IMR-90 (cell line): ENCODE measurements around the gene CREB3L1.

Source experiments
- BHLHE40 ChIP-seq: fragments of 150-350 bp; IDR thresholded peaks from 2 replicates; pipeline ENCODE4 v1.6.1; 2016; ENCODE audit warnings: mild to moderate bottlenecking, low read depth, low read length
- CEBPB ChIP-seq: IDR thresholded peaks from 2 replicates; pipeline ENCODE4 v1.6.1; 2012; ENCODE audit warnings: low read depth, low read length, improper control_type of control experiment
- CHD1 ChIP-seq: IDR thresholded peaks from 2 replicates; pipeline ENCODE4 v1.6.1; 2012; ENCODE audit warnings: low read depth, low read length, improper control_type of control experiment
- CTCF ChIP-seq: conservative IDR thresholded peaks from 2 replicates; pipeline ENCODE4 v1.5.1; 2012; ENCODE audit warnings: mild to moderate bottlenecking, low read depth, low read length, improper control_type of control experiment
- FOS ChIP-seq: fragments of 150-350 bp; IDR thresholded peaks from 2 replicates; pipeline ENCODE4 v1.6.1; 2016; ENCODE audit warnings: low read depth, low read length
- MAFK ChIP-seq: IDR thresholded peaks from 2 replicates; pipeline ENCODE4 v1.6.1; 2012; ENCODE audit warnings: low read depth, low read length, improper control_type of control experiment
- MAZ ChIP-seq: IDR thresholded peaks from 2 replicates; pipeline ENCODE4 v1.6.1; 2012; ENCODE audit warnings: low read depth, mild to moderate bottlenecking, low read length, improper control_type of control experiment, moderate library complexity, borderline replicate concordance
- MXI1 ChIP-seq: IDR thresholded peaks from 2 replicates; pipeline ENCODE4 v1.6.1; 2012; ENCODE audit warnings: low read depth, mild to moderate bottlenecking, low read length, moderate library complexity, borderline replicate concordance
- POLR2A ChIP-seq: IDR thresholded peaks from 2 replicates; pipeline ENCODE4 v1.6.1; 2012; ENCODE audit warnings: mild to moderate bottlenecking, low read depth, low read length
- RAD21 ChIP-seq: IDR thresholded peaks from 2 replicates; pipeline ENCODE4 v1.6.1; 2012; ENCODE audit warnings: low read length, improper control_type of control experiment
- RCOR1 ChIP-seq: IDR thresholded peaks from 2 replicates; pipeline ENCODE4 v1.6.1; 2012; ENCODE audit warnings: mild to moderate bottlenecking, low read length, improper control_type of control experiment; ENCODE audit not compliant: insufficient replicate concordance
- RFX5 ChIP-seq: IDR thresholded peaks from 2 replicates; pipeline ENCODE4 v1.8.0; 2012; ENCODE audit warnings: low read depth, mild to moderate bottlenecking, low read length, moderate library complexity
- TF ChIP-seq, protein P1 (sequence below): fragments of 150-350 bp; IDR thresholded peaks from 2 replicates; pipeline ENCODE4 v1.6.1; 2017; ENCODE audit warnings: mild to moderate bottlenecking, antibody characterized with exemption, low read length, low read depth
- TF ChIP-seq, protein P2 (sequence below): fragments of 150-350 bp; IDR thresholded peaks from 2 replicates; pipeline ENCODE4 v1.6.1; 2016; ENCODE audit warnings: low read depth, mild to moderate bottlenecking, low read length, moderate library complexity, borderline replicate concordance

DNA sequence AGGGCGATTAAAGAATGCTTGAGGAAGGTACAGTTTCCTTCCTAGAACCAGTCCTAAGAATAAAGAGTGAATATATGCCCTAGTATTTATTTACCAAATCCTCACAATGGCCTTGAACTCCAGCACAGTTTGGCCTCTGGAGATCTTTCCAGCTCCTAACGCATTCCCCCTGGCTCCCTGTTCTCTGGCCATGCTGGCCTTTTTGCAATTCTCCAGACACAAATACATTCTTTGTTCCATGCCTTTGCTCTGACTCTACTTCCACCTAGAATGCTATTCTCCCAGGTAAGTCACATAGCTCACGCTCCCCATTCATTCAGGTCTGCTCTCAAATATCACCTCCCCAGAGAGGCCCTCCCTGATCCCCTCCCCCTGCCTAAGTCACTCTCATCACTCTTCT lies 66.1 kb downstream of the CREB3L1 start:
- TF ChIP-seq CTCF (no peak), CHD1 (no peak), RAD21 (no peak), FOS (no peak), POLR2A (no peak), MXI1 (no peak), CEBPB (no peak), MAZ (no peak), RFX5 (no peak), BHLHE40 (no peak), RCOR1 (no peak), MAFK (no peak)
- TF ChIP-seq, protein P1, sequence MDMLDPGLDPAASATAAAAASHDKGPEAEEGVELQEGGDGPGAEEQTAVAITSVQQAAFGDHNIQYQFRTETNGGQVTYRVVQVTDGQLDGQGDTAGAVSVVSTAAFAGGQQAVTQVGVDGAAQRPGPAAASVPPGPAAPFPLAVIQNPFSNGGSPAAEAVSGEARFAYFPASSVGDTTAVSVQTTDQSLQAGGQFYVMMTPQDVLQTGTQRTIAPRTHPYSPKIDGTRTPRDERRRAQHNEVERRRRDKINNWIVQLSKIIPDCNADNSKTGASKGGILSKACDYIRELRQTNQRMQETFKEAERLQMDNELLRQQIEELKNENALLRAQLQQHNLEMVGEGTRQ: no peak
- TF ChIP-seq, protein P2, sequence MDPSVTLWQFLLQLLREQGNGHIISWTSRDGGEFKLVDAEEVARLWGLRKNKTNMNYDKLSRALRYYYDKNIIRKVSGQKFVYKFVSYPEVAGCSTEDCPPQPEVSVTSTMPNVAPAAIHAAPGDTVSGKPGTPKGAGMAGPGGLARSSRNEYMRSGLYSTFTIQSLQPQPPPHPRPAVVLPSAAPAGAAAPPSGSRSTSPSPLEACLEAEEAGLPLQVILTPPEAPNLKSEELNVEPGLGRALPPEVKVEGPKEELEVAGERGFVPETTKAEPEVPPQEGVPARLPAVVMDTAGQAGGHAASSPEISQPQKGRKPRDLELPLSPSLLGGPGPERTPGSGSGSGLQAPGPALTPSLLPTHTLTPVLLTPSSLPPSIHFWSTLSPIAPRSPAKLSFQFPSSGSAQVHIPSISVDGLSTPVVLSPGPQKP: no peak
